ENCODE results near the gene LYL1. TPM values are rescaled to one million over a fixed set of nuclear protein-coding genes. Genes with fewer than 3 reads are reported as not detected.
A peak's percentile ranks its signal among the peaks of the same experiment; 100 is the strongest.

The LYL1 gene
- total and polyA plus RNA-seq, 9 of the 15 experiments (the other 6 are each of a cell fraction or from before 2014, with no cell fraction given) = 1.3 to 266 (median 34.0) TPM

- TF ChIP-seq CBX3 (IDR thresholded peaks at IDR 0.05; ENCODE audit: borderline replicate concordance in 1 of 2, low read length in 2 of 2) (no peak), ZKSCAN8 (CRISPR knock-in tag; IDR thresholded peaks at IDR 0.05) (no peak), COPS2 (conservative IDR thresholded peaks at IDR 0.05) (no peak), HNRNPH1 (optimal IDR thresholded peaks at IDR 0.05; ENCODE audit: low read depth, low read length) (no peak), SIRT6 (IDR thresholded peaks at IDR 0.05; ENCODE audit: low read depth, low read length) (no peak), DLX4 (CRISPR knock-in tag; IDR thresholded peaks at IDR 0.05) (no peak), EZH2 (IDR thresholded peaks at IDR 0.05; ENCODE audit: borderline replicate concordance, low read depth, low read length) (no peak), NCOR1 (IDR thresholded peaks at IDR 0.05) (no peak), KDM5B (IDR thresholded peaks at IDR 0.05; ENCODE audit: insufficient replicate concordance, low read depth, low read length) (no peak), NCOA2 (IDR thresholded peaks at IDR 0.05; ENCODE audit: partially characterized antibody in 2 of 2) (no peak), CUX1 (CRISPR knock-in tag; IDR thresholded peaks at IDR 0.05) (no peak), ZNF76 (CRISPR knock-in tag; IDR thresholded peaks at IDR 0.05; ENCODE audit: borderline replicate concordance) (peak; percentile 84; the same call in 1 of the 2 replicates), ZNF699 (CRISPR knock-in tag; IDR thresholded peaks at IDR 0.05; ENCODE audit: insufficient replicate concordance) (no peak), THRAP3 (IDR thresholded peaks at IDR 0.05; ENCODE audit: borderline replicate concordance) (no peak), ZNF146 (CRISPR knock-in tag; IDR thresholded peaks at IDR 0.05; ENCODE audit: unreplicated experiment) (no peak), CEBPB (tag; IDR thresholded peaks at IDR 0.05) (no peak), MITF (IDR thresholded peaks at IDR 0.05) (no peak), ZNF436 (CRISPR knock-in tag; IDR thresholded peaks at IDR 0.05) (no peak), ZNF444 (CRISPR knock-in tag; IDR thresholded peaks at IDR 0.05) (no peak), RBM14 (IDR thresholded peaks at IDR 0.05; ENCODE audit: borderline replicate concordance, insufficient read depth, low read depth, low read length) (0 out of 2 replicates have a peak, but pooled peaks have one; percentile 66), SIX5 (IDR thresholded peaks at IDR 0.05; ENCODE audit: borderline replicate concordance in 1 of 2, insufficient read depth in 1 of 2, low read depth in 1 of 2, low read length in 2 of 2) (no peak), EP400 (IDR thresholded peaks at IDR 0.05) (peak; percentile 41; the same call in 1 of the 2 replicates)
These were observed 1.7 kb upstream of the LYL1 start (continued) for GRCh38 chr19:13104360-13104847.

Data from K562 (cell line).